ENCODE measurements around the gene CDK4.

Gene CDK4

DNA sequence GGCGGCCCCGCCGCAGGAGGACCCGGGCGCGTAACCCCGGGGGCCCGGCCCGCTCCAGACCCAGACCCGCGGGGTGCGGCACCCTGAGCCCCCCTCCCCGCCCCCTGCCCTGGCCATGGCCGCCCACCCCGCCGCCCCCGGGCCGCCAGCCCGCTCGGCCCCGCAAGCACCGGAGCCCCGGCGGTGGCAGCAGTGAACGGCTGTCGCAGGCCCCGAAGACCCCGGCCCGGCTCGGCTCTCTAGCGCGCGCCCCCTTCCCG is 3.0 kb upstream of the CDK4 start:
- Histone ChIP-seq H3K4me3 (ENCODE audit: low read depth, low read length) (peak overlapping the region; percentile 62), H3K79me1 (ENCODE audit: low read length) (peaks cover 3% of the 10 kb centered on the region), H4K91ac (ENCODE audit: low read depth, low read length) (no peak overlapping the region), H2BK12ac (ENCODE audit: low read length) (no peak overlapping the region), H3K4ac (ENCODE audit: low read depth, low read length) (no peak overlapping the region), H2BK5ac (ENCODE audit: low read depth, low read length, poor library complexity) (no peak overlapping the region), H3K4me2 (ENCODE audit: low read length) (peak overlapping the region; percentile 86), H3K18ac (ENCODE audit: low read length) (no peak overlapping the region), H4K8ac (ENCODE audit: low read depth, low read length) (no peak overlapping the region), H3K23ac (ENCODE audit: low read length) (no peak overlapping the region), H3K27me3 (ENCODE audit: insufficient read depth, low read length) (peaks cover 22% of the 10 kb centered on the region), H2BK120ac (ENCODE audit: insufficient read depth, low read length, poor library complexity) (no peak overlapping the region), H3K9me3 (ENCODE audit: insufficient read depth, low read depth, low read length) (peaks cover 5% of the 10 kb centered on the region), H3K4me1 (ENCODE audit: control insufficient read depth in 1 of 2, insufficient read depth in 2 of 2, low read length in 2 of 2) (peaks cover 7 to 18% of the 10 kb centered on the region in 2 experiments), H3K9ac (ENCODE audit: low read length) (no peak overlapping the region), H4K12ac (ENCODE audit: low read depth, low read length) (no peak overlapping the region), H3K14ac (ENCODE audit: low read length) (no peak overlapping the region), H2AK5ac (ENCODE audit: low read length) (no peak overlapping the region), H3K79me2 (ENCODE audit: control insufficient read depth, insufficient read depth, low read length, poor library complexity) (peaks cover 9% of the 10 kb centered on the region), H3K27ac (ENCODE audit: low read depth, low read length) (no peak overlapping the region), H3K36me3 (ENCODE audit: control insufficient read depth in 1 of 2, insufficient read depth in 2 of 2, low read length in 2 of 2) (peaks cover 6 to 11% of the 10 kb centered on the region in 2 experiments), H2AFZ (ENCODE audit: insufficient read depth, low read length, poor library complexity) (no peak overlapping the region)
- WGBS (ENCODE audit: extremely low coverage, insufficient coverage, insufficient read length) = no CpG with 5 or more reads among the region's 34 CpGs
- DNase-seq = no peak

GRCh38 chr12:57754411-57755193 is 2.5 kb upstream of the CDK4 start, which contains the start of gene MARCHF9:
Gene MARCHF9, plus strand, starts transcription at chr12:57755103. Its CDS starts 426 bp downstream, at chr12:57755529.
- peaks cover 7 to 18% of the 10 kb centered on the region in 2 experiments for H3K4me1 ChIP-seq (ENCODE audit: control insufficient read depth in 1 of 2, insufficient read depth in 2 of 2, low read length in 2 of 2)
- H2BK12ac ChIP-seq (ENCODE audit: low read length) = no peak within 1 kb of the TSS
- peak within 1 kb of the TSS; percentile 66 for H2AFZ ChIP-seq (ENCODE audit: insufficient read depth, low read length, poor library complexity)
- no peak within 1 kb of the TSS for H2BK120ac ChIP-seq (ENCODE audit: insufficient read depth, low read length, poor library complexity)
- H2AK5ac ChIP-seq (ENCODE audit: low read length) = no peak within 1 kb of the TSS
- H3K18ac ChIP-seq (ENCODE audit: low read length) = no peak within 1 kb of the TSS
- peak within 1 kb of the TSS; percentile 86 for H3K4me2 ChIP-seq (ENCODE audit: low read length)
- no peak within 1 kb of the TSS for H4K8ac ChIP-seq (ENCODE audit: low read depth, low read length)
- no peak within 1 kb of the TSS for H3K14ac ChIP-seq (ENCODE audit: low read length)
- no peak within 1 kb of the TSS for H2BK5ac ChIP-seq (ENCODE audit: low read depth, low read length, poor library complexity)
- peaks cover 22% of the 10 kb centered on the region for H3K27me3 ChIP-seq (ENCODE audit: insufficient read depth, low read length)
- no peak within 1 kb of the TSS for H3K9ac ChIP-seq (ENCODE audit: low read length)
- H4K12ac ChIP-seq (ENCODE audit: low read depth, low read length) = no peak within 1 kb of the TSS
- peaks cover 9% of the 10 kb centered on the region for H3K79me2 ChIP-seq (ENCODE audit: control insufficient read depth, insufficient read depth, low read length, poor library complexity)
- H3K79me1 ChIP-seq (ENCODE audit: low read length) = peaks cover 3% of the 10 kb centered on the region
- H3K27ac ChIP-seq (ENCODE audit: low read depth, low read length) = no peak within 1 kb of the TSS
- peak in 1 of 2 donors; percentile 48 for DNase-seq
- peaks cover 6 to 11% of the 10 kb centered on the region in 2 experiments for H3K36me3 ChIP-seq (ENCODE audit: control insufficient read depth in 1 of 2, insufficient read depth in 2 of 2, low read length in 2 of 2)
- H3K4ac ChIP-seq (ENCODE audit: low read depth, low read length) = no peak within 1 kb of the TSS
- peak within 1 kb of the TSS; percentile 66 for H3K4me3 ChIP-seq (ENCODE audit: low read depth, low read length)
- peak within 1 kb of the TSS; percentile 11 for H3K23ac ChIP-seq (ENCODE audit: low read length)
- WGBS (ENCODE audit: extremely low coverage, insufficient coverage, insufficient read length) = no CpG with 5 or more reads among the region's 41 CpGs
- peaks cover 5% of the 10 kb centered on the region for H3K9me3 ChIP-seq (ENCODE audit: insufficient read depth, low read depth, low read length)
- no peak within 1 kb of the TSS for H4K91ac ChIP-seq (ENCODE audit: low read depth, low read length)

- H3K27ac ChIP-seq (ENCODE audit: low read depth, low read length) = no peak overlapping the region
- no peak for DNase-seq
These were observed 1.7 kb upstream of the CDK4 start for GRCh38 chr12:57753756-57754337.

DNA sequence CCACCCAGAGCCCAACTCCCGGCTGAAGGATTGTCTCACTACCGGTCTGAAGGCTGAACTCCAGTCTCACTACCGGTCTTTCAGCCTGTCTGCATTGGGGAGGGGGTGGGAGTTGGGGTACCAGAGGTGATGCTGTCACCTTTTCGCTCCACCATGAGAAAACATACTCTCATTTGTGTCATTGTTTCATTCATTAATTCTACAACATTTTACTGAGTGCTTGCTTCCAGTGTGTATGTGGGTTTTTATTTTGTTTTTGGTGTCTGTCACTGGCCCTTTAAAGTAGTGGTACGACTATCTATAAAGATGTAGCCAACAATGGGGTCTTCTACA is 524 bp upstream of the CDK4 start:
- Histone ChIP-seq H4K12ac (ENCODE audit: low read depth, low read length) (no peak overlapping the region), H2AK5ac (ENCODE audit: low read length) (no peak overlapping the region), H2BK12ac (ENCODE audit: low read length) (no peak overlapping the region), H3K79me1 (ENCODE audit: low read length) (peaks cover 3% of the 10 kb centered on the region), H3K18ac (ENCODE audit: low read length) (no peak overlapping the region), H3K27me3 (ENCODE audit: insufficient read depth, low read length) (peaks cover 22% of the 10 kb centered on the region), H4K91ac (ENCODE audit: low read depth, low read length) (no peak overlapping the region), H3K4ac (ENCODE audit: low read depth, low read length) (no peak overlapping the region), H3K36me3 (ENCODE audit: control insufficient read depth in 1 of 2, insufficient read depth in 2 of 2, low read length in 2 of 2) (peaks cover 16 to 25% of the 10 kb centered on the region in 2 experiments), H3K79me2 (ENCODE audit: control insufficient read depth, insufficient read depth, low read length, poor library complexity) (peaks cover 9% of the 10 kb centered on the region), H3K9ac (ENCODE audit: low read length) (no peak overlapping the region), H2BK120ac (ENCODE audit: insufficient read depth, low read length, poor library complexity) (no peak overlapping the region), H3K27ac (ENCODE audit: low read depth, low read length) (no peak overlapping the region), H3K4me1 (ENCODE audit: control insufficient read depth in 1 of 2, insufficient read depth in 2 of 2, low read length in 2 of 2) (peaks cover 7 to 18% of the 10 kb centered on the region in 2 experiments), H3K4me2 (ENCODE audit: low read length) (peak overlapping the region; percentile 46), H3K4me3 (ENCODE audit: low read depth, low read length) (no peak overlapping the region), H3K9me3 (ENCODE audit: insufficient read depth, low read depth, low read length) (peaks cover 5% of the 10 kb centered on the region), H3K14ac (ENCODE audit: low read length) (no peak overlapping the region), H4K8ac (ENCODE audit: low read depth, low read length) (peak overlapping the region; percentile 15), H3K23ac (ENCODE audit: low read length) (no peak overlapping the region), H2AFZ (ENCODE audit: insufficient read depth, low read length, poor library complexity) (no peak overlapping the region), H2BK5ac (ENCODE audit: low read depth, low read length, poor library complexity) (no peak overlapping the region)
- no CpG with 5 or more reads among the region's 5 CpGs for WGBS (ENCODE audit: extremely low coverage, insufficient coverage, insufficient read length)
- no peak for DNase-seq

More at GRCh38 chr12:57753756-57754337, 1.7 kb upstream of the CDK4 start:
- Histone ChIP-seq H3K79me1 (ENCODE audit: low read length) (peaks cover 3% of the 10 kb centered on the region), H2BK12ac (ENCODE audit: low read length) (no peak overlapping the region), H4K91ac (ENCODE audit: low read depth, low read length) (no peak overlapping the region), H2BK5ac (ENCODE audit: low read depth, low read length, poor library complexity) (no peak overlapping the region), H3K9me3 (ENCODE audit: insufficient read depth, low read depth, low read length) (peaks cover 5% of the 10 kb centered on the region), H3K4me2 (ENCODE audit: low read length) (no peak overlapping the region), H2AK5ac (ENCODE audit: low read length) (no peak overlapping the region), H3K23ac (ENCODE audit: low read length) (no peak overlapping the region), H2AFZ (ENCODE audit: insufficient read depth, low read length, poor library complexity) (no peak overlapping the region), H3K79me2 (ENCODE audit: control insufficient read depth, insufficient read depth, low read length, poor library complexity) (peaks cover 9% of the 10 kb centered on the region), H3K18ac (ENCODE audit: low read length) (no peak overlapping the region), H3K27me3 (ENCODE audit: insufficient read depth, low read length) (peaks cover 22% of the 10 kb centered on the region), H3K4me1 (ENCODE audit: control insufficient read depth in 1 of 2, insufficient read depth in 2 of 2, low read length in 2 of 2) (peaks cover 7 to 18% of the 10 kb centered on the region in 2 experiments), H4K12ac (ENCODE audit: low read depth, low read length) (no peak overlapping the region), H3K36me3 (ENCODE audit: control insufficient read depth in 1 of 2, insufficient read depth in 2 of 2, low read length in 2 of 2) (peaks cover 10 to 16% of the 10 kb centered on the region in 2 experiments), H3K4me3 (ENCODE audit: low read depth, low read length) (no peak overlapping the region), H3K4ac (ENCODE audit: low read depth, low read length) (no peak overlapping the region), H3K9ac (ENCODE audit: low read length) (no peak overlapping the region), H3K14ac (ENCODE audit: low read length) (no peak overlapping the region), H4K8ac (ENCODE audit: low read depth, low read length) (no peak overlapping the region), H2BK120ac (ENCODE audit: insufficient read depth, low read length, poor library complexity) (no peak overlapping the region)
- WGBS (ENCODE audit: extremely low coverage, insufficient coverage, insufficient read length) = no CpG with 5 or more reads among the region's 1 CpG
